MM.1S (cell line): ENCODE measurements around the gene HSF4.

Source experiments
- DNase-seq: peaks from one replicate; pipeline ENCODE4 v3.0.0-alpha.2; 2015
- H2AFZ ChIP-seq: fragments of 300-600 bp; sonication (generic); 2 replicates; pipeline ENCODE4 v1.6.0; 2016; ENCODE audit warnings: antibody characterized with exemption, low read length
- H3F3A ChIP-seq: fragments of 300-600 bp; sonication (generic); 2 replicates; pipeline ENCODE4 v1.6.1; 2016; ENCODE audit warnings: mild to moderate bottlenecking, antibody characterized with exemption, low read length, moderate library complexity, mixed read lengths; ENCODE audit not compliant: insufficient read depth
- H3K27ac ChIP-seq: fragments of 300-600 bp; sonication (generic); 2 replicates; pipeline ENCODE4 v1.5.1; 2016; ENCODE audit warnings: mild to moderate bottlenecking, low read length
- H3K27me3 ChIP-seq: fragments of 300-600 bp; sonication (generic); replicated peaks from 2 replicates; pipeline ENCODE4 v1.6.0; 2016; ENCODE audit warnings: low read length; ENCODE audit not compliant: insufficient read depth
- H3K36me3 ChIP-seq: fragments of 300-600 bp; sonication (generic); replicated peaks from 2 replicates; pipeline ENCODE4 v1.6.1; 2016; ENCODE audit warnings: mild to moderate bottlenecking, low read length, mixed read lengths; ENCODE audit not compliant: insufficient read depth
- H3K4me1 ChIP-seq: fragments of 300-600 bp; sonication (generic); 2 replicates; pipeline ENCODE4 v1.6.1; 2016; ENCODE audit warnings: low read length, mixed read lengths
- H3K4me2 ChIP-seq: fragments of 300-600 bp; sonication (generic); 2 replicates; pipeline ENCODE4 v1.6.0; 2016; ENCODE audit warnings: low read depth, low read length
- H3K4me3 ChIP-seq: fragments of 300-600 bp; sonication (generic); 2 replicates; pipeline ENCODE4 v1.5.1; 2016; ENCODE audit warnings: low read length, mixed read lengths
- H3K79me2 ChIP-seq: fragments of 300-600 bp; sonication (generic); 2 replicates; pipeline ENCODE4 v1.6.1; 2016; ENCODE audit warnings: mixed run types, low read length, mixed read lengths
- H3K9ac ChIP-seq: fragments of 300-600 bp; sonication (generic); 2 replicates; pipeline ENCODE4 v1.6.1; 2016; ENCODE audit warnings: low read length, mixed read lengths
- H3K9me2 ChIP-seq: fragments of 300-600 bp; sonication (generic); replicated peaks from 2 replicates; pipeline ENCODE4 v1.6.1; 2016; ENCODE audit warnings: mild to moderate bottlenecking, low read length, mixed read lengths; ENCODE audit not compliant: insufficient read depth
- H3K9me3 ChIP-seq: fragments of 300-600 bp; sonication (generic); replicated peaks from 2 replicates; pipeline ENCODE4 v1.6.1; 2016; ENCODE audit warnings: mild to moderate bottlenecking, low read length, mixed read lengths; ENCODE audit not compliant: insufficient read depth
- H4K20me1 ChIP-seq: fragments of 300-600 bp; sonication (generic); 2 replicates; pipeline ENCODE4 v1.6.1; 2016; ENCODE audit warnings: mild to moderate bottlenecking, low read length, moderate library complexity, mixed read lengths; ENCODE audit not compliant: insufficient read depth
- CTCF ChIP-seq: fragments of 300-600 bp; sonication (generic); IDR thresholded peaks from 2 replicates; pipeline ENCODE4 v1.5.1; 2016; ENCODE audit warnings: antibody characterized with exemption, low read length, mixed read lengths
- EZH2 ChIP-seq: fragments of 300-600 bp; sonication (generic); optimal IDR thresholded peaks from 2 replicates; pipeline ENCODE3; 2017; ENCODE audit warnings: low read depth, mild to moderate bottlenecking, antibody characterized with exemption, low read length, mixed read lengths
- EZH2phosphoT487 ChIP-seq: fragments of 300-600 bp; sonication (generic); IDR thresholded peaks from 2 replicates; pipeline ENCODE4 v1.6.1; 2018; ENCODE audit warnings: antibody characterized with exemption, low read length

Gene HSF4

GRCh38 chr16:67166110-67166547 lies 1.6 kb downstream of the HSF4 start:
- H3K27ac ChIP-seq = no peak overlapping the region
- TF ChIP-seq EZH2 (no peak), CTCF (no peak), EZH2phosphoT487 (no peak)
- H3K4me3 ChIP-seq = no peak overlapping the region
- H4K20me1 ChIP-seq = no peaks in the 10 kb centered on the region
- H3F3A ChIP-seq = peaks cover 11% of the 10 kb centered on the region
- no peaks in the 10 kb centered on the region for H3K9me3 ChIP-seq
- no peak overlapping the region for H3K9ac ChIP-seq
- no peaks in the 10 kb centered on the region for H3K27me3 ChIP-seq
- H3K4me2 ChIP-seq = no peak overlapping the region
- H3K9me2 ChIP-seq = no peaks in the 10 kb centered on the region
- H2AFZ ChIP-seq = no peak overlapping the region
- DNase-seq = no peak
- H3K36me3 ChIP-seq = no peaks in the 10 kb centered on the region
- peaks cover 34% of the 10 kb centered on the region for H3K4me1 ChIP-seq
- H3K79me2 ChIP-seq = peaks cover under 1% of the 10 kb centered on the region; the same call in 1 of the 2 replicates

- Histone ChIP-seq H3K4me2 (no peak overlapping the region), H3K27me3 (no peaks in the 10 kb centered on the region), H3K79me2 (peaks cover 6% of the 10 kb centered on the region), H3K9ac (no peak overlapping the region), H2AFZ (no peak overlapping the region), H3F3A (peaks cover 16% of the 10 kb centered on the region), H3K27ac (no peak overlapping the region), H3K9me3 (no peaks in the 10 kb centered on the region), H3K4me3 (no peak overlapping the region), H4K20me1 (no peaks in the 10 kb centered on the region), H3K4me1 (peaks cover 39% of the 10 kb centered on the region), H3K36me3 (no peaks in the 10 kb centered on the region), H3K9me2 (no peaks in the 10 kb centered on the region)
- TF ChIP-seq EZH2phosphoT487 (no peak), CTCF (no peak), EZH2 (no peak)
- no peak for DNase-seq
Measured at GRCh38 chr16:67166598-67167168, 2.1 kb downstream of the HSF4 start.

GRCh38 chr16:67167588-67167987 lies 3.0 kb downstream of the HSF4 start:
- Histone ChIP-seq H3K9me2 (no peaks in the 10 kb centered on the region), H3K4me2 (no peak overlapping the region), H3F3A (peaks cover 16% of the 10 kb centered on the region), H3K79me2 (peaks cover 9% of the 10 kb centered on the region), H3K9ac (no peak overlapping the region), H3K9me3 (no peaks in the 10 kb centered on the region), H3K27ac (no peak overlapping the region), H3K4me3 (no peak overlapping the region), H3K36me3 (no peaks in the 10 kb centered on the region), H3K4me1 (peaks cover 39% of the 10 kb centered on the region), H3K27me3 (no peaks in the 10 kb centered on the region), H2AFZ (no peak overlapping the region), H4K20me1 (no peaks in the 10 kb centered on the region)
- no peak for TF ChIP-seq EZH2
- TF ChIP-seq EZH2phosphoT487 = no peak
- TF ChIP-seq CTCF = no peak
- no peak for DNase-seq
